H1 (cell line): ENCODE results near the gene CEP290. TPM values are rescaled to one million over a fixed set of nuclear protein-coding genes. Genes with fewer than 3 reads are reported as not detected.

Experiments
- CTCF ChIA-PET: fragments of 300-600 bp; sonication (Branson Sonifier 250); formaldehyde crosslinking; loops from one replicate; lab custom pipeline; 2021; ENCODE audit not compliant: partially characterized antibody; lab: Charles Lee
- POLR2A ChIA-PET: fragments of 300-600 bp; sonication (Branson Sonifier 250); formaldehyde crosslinking; loops from one replicate; lab custom pipeline; 2021; ENCODE audit warnings: inconsistent platforms; ENCODE audit not compliant: partially characterized antibody; lab: Charles Lee
- DNase-seq, 2 experiments: peaks; one replicate each; pipeline versions ENCODE4 v3.0.0 to v3.0.0-alpha.2; 2010 to 2022; ENCODE audit warnings: low spot score in 2 of 2, low read depth in 1 of 2, mixed read lengths in 1 of 2
- FAIRE-seq: peaks from 2 replicates; lab custom pipeline; 2011; peaks lifted over from hg19 to GRCh38; lab: Jason Lieb, UNC
- H2AFZ ChIP-seq: 2 replicates; pipeline ENCODE4 v1.8.1; 2012; ENCODE audit warnings: low read length, inconsistent platforms
- H2AK5ac ChIP-seq: 2 replicates; pipeline ENCODE4 v1.6.1; 2013; ENCODE audit warnings: low read depth, low read length
- H2BK120ac ChIP-seq: replicated peaks from 2 replicates; pipeline ENCODE3; 2013; ENCODE audit warnings: low read depth, low read length, inconsistent platforms
- H2BK12ac ChIP-seq: 2 replicates; pipeline ENCODE4 v1.6.1; 2013; ENCODE audit warnings: low read depth, low read length
- H2BK15ac ChIP-seq: 2 replicates; pipeline ENCODE4 v1.6.1; 2013; ENCODE audit warnings: low read length
- H2BK20ac ChIP-seq: 2 replicates; pipeline ENCODE4 v1.6.1; 2013; ENCODE audit warnings: low read length
- H2BK5ac ChIP-seq: 2 replicates; pipeline ENCODE4 v1.6.1; 2013; ENCODE audit warnings: low read depth, low read length
- H3K14ac ChIP-seq: 2 replicates; pipeline ENCODE4 v1.6.1; 2013; ENCODE audit warnings: inconsistent platforms; ENCODE audit not compliant: insufficient read length
- H3K18ac ChIP-seq: 2 replicates; pipeline ENCODE4 v1.6.1; 2013; ENCODE audit warnings: low read length; ENCODE audit errors: extremely low read depth
- H3K23ac ChIP-seq: 2 replicates; pipeline ENCODE4 v1.6.1; 2013; ENCODE audit warnings: inconsistent platforms; ENCODE audit not compliant: insufficient read length
- H3K23me2 ChIP-seq: 2 replicates; pipeline ENCODE4 v1.6.1; 2013; ENCODE audit warnings: low read depth, low read length
- H3K27ac ChIP-seq: 2 replicates; pipeline ENCODE4 v1.6.1; 2011; ENCODE audit warnings: low read depth, low read length, inconsistent platforms
- H3K27me3 ChIP-seq, 4 experiments: replicated peaks in 1 of 4; 1 replicate in 1 of 4; 2 replicates in 3 of 4; pipeline versions ENCODE4 v1.6.1 to v1.8.1; 2011 to 2013; ENCODE audit warnings: low read length in 3 of 4, mild to moderate bottlenecking in 3 of 4, inconsistent platforms in 2 of 4, mixed read lengths in 2 of 4, moderate library complexity in 1 of 4; ENCODE audit not compliant: control insufficient read depth in 3 of 4, insufficient read depth in 3 of 4; ENCODE audit errors: extremely low read depth in 1 of 4
- H3K36me3 ChIP-seq, 4 experiments: 2 replicates each; pipeline versions ENCODE4 v1.6.1 to v1.8.1; 2011 to 2013; ENCODE audit warnings: mild to moderate bottlenecking in 4 of 4, low read length in 3 of 4, moderate library complexity in 2 of 4, control low read depth in 1 of 4, inconsistent platforms in 1 of 4; ENCODE audit not compliant: insufficient read depth in 4 of 4, control insufficient read depth in 2 of 4
- H3K4ac ChIP-seq: replicated peaks from 2 replicates; pipeline ENCODE3; 2013; ENCODE audit warnings: low read length, low read depth, mixed read lengths, inconsistent platforms; ENCODE audit not compliant: insufficient read length
- H3K4me1 ChIP-seq, 4 experiments: replicated peaks in 1 of 4; 1 replicate in 1 of 4; 2 replicates in 3 of 4; pipeline versions ENCODE4 v1.6.1 to v1.8.1; 2011 to 2013; ENCODE audit warnings: low read length in 3 of 4, inconsistent platforms in 2 of 4, mixed read lengths in 1 of 4; ENCODE audit not compliant: insufficient read depth in 4 of 4, control insufficient read depth in 3 of 4
- H3K4me2 ChIP-seq, 2 experiments: 2 replicates each; pipeline versions ENCODE4 v1.6.1 to v1.8.1; 2011 to 2013; ENCODE audit warnings: low read depth in 2 of 2, low read length in 2 of 2, control low read depth in 1 of 2, inconsistent platforms in 1 of 2, mild to moderate bottlenecking in 1 of 2; ENCODE audit not compliant: insufficient read depth in 1 of 2
- H3K4me3 ChIP-seq, 4 experiments: fragments of 200-600, 300-600 bp in 1 of 4; sonication (generic), shearing (Covaris generic), sonication (Bioruptor Twin) in 1 of 4; 2 replicates each; pipeline versions ENCODE4 v1.5.1 to v1.8.1; 2011 to 2016; ENCODE audit warnings: low read length in 4 of 4, low read depth in 3 of 4, control low read depth in 2 of 4, inconsistent platforms in 2 of 4, mild to moderate bottlenecking in 2 of 4, mixed read lengths in 1 of 4, moderate library complexity in 1 of 4; ENCODE audit not compliant: insufficient read depth in 2 of 4; ENCODE audit errors: extremely low read depth in 1 of 4
- H3K56ac ChIP-seq: replicated peaks from 2 replicates; pipeline ENCODE3; 2013; ENCODE audit warnings: low read depth, mild to moderate bottlenecking, mixed read lengths, low read length, inconsistent platforms; ENCODE audit not compliant: insufficient read length
- H3K79me1 ChIP-seq: 2 replicates; pipeline ENCODE4 v1.6.1; 2013; ENCODE audit warnings: low read depth, low read length, control low read depth
- H3K79me2 ChIP-seq, 2 experiments: 2 replicates each; pipeline versions ENCODE4 v1.6.1 to v1.8.1; 2012 to 2013; ENCODE audit warnings: low read length in 2 of 2, mild to moderate bottlenecking in 2 of 2, inconsistent platforms in 1 of 2; ENCODE audit not compliant: insufficient read depth in 2 of 2, control insufficient read depth in 1 of 2
- H3K9ac ChIP-seq, 4 experiments: replicated peaks in 1 of 4; 1 replicate in 1 of 4; 2 replicates in 3 of 4; pipeline versions ENCODE4 v1.6.1 to v1.8.1; 2011 to 2013; ENCODE audit warnings: low read depth in 3 of 4, low read length in 3 of 4, control low read depth in 2 of 4, mild to moderate bottlenecking in 2 of 4, moderate library complexity in 2 of 4, inconsistent platforms in 1 of 4; ENCODE audit errors: extremely low read depth in 1 of 4
- H3K9me3 ChIP-seq, 2 experiments: 2 replicates each; pipeline versions ENCODE4 v1.6.1 to v1.8.1; 2012 to 2013; ENCODE audit warnings: mild to moderate bottlenecking in 2 of 2, moderate library complexity in 2 of 2, control low read depth in 1 of 2, inconsistent platforms in 1 of 2, low read depth in 1 of 2, low read length in 1 of 2, mixed read lengths in 1 of 2; ENCODE audit not compliant: insufficient read depth in 2 of 2
- H4K20me1 ChIP-seq, 2 experiments: replicated peaks in 1 of 2; 2 replicates each; pipeline versions ENCODE3 to v1.8.1; 2011 to 2013; ENCODE audit warnings: inconsistent platforms in 2 of 2, low read length in 2 of 2, mild to moderate bottlenecking in 1 of 2; ENCODE audit not compliant: insufficient read depth in 2 of 2, control insufficient read depth in 1 of 2
- H4K5ac ChIP-seq: 2 replicates; pipeline ENCODE4 v1.6.1; 2013; ENCODE audit warnings: low read length, low read depth, mixed read lengths, inconsistent platforms; ENCODE audit not compliant: insufficient read length
- H4K8ac ChIP-seq: 2 replicates; pipeline ENCODE4 v1.8.0; 2013; ENCODE audit warnings: mild to moderate bottlenecking, moderate library complexity, low read length, inconsistent platforms; ENCODE audit not compliant: insufficient read depth; ENCODE audit errors: extremely low read depth
- H4K91ac ChIP-seq: replicated peaks from 2 replicates; pipeline ENCODE3; 2013; ENCODE audit warnings: low read length, mixed read lengths, inconsistent platforms; ENCODE audit not compliant: insufficient read length
- CBX5 ChIP-seq: fragments of 300-800, 300-1000 bp; sonication (generic); IDR thresholded peaks from 2 replicates; pipeline ENCODE4 v1.7.1; 2016; ENCODE audit warnings: antibody characterized with exemption, low read length, low read depth
- CTBP2 ChIP-seq: IDR thresholded peaks from 2 replicates; pipeline ENCODE4 v1.7.0; 2011; ENCODE audit warnings: borderline replicate concordance, mild to moderate bottlenecking, moderate library complexity, mixed read lengths, low read length; ENCODE audit not compliant: insufficient read depth, insufficient read length
- KDM5A ChIP-seq: fragments of 200-600 bp; IDR thresholded peaks from 2 replicates; pipeline ENCODE4 v1.7.1; 2012; ENCODE audit warnings: mild to moderate bottlenecking, low read length, inconsistent platforms, mixed read lengths
- RAD21 ChIP-seq, 2 experiments: IDR thresholded peaks in 1 of 2; conservative IDR thresholded peaks in 1 of 2; 2 replicates each; pipeline ENCODE4 v1.6.1; 2011; ENCODE audit warnings: low read depth in 2 of 2, low read length in 2 of 2, improper control_type of control experiment in 1 of 2, inconsistent platforms in 1 of 2, mild to moderate bottlenecking in 1 of 2, moderate library complexity in 1 of 2
- SP1 ChIP-seq: IDR thresholded peaks from 2 replicates; pipeline ENCODE4 v1.6.1; 2011; ENCODE audit warnings: low read depth, low read length
- TEAD4 ChIP-seq: IDR thresholded peaks from 2 replicates; pipeline ENCODE4 v1.6.1; 2012; ENCODE audit warnings: low read depth, low read length, inconsistent platforms, mixed read lengths
- WGBS, 2 experiments: shearing (Covaris generic) in 1 of 2; methylation state at CpG; one replicate each; pipeline versions ENCODE4 v1.1.6 to v1.1.7; 2013 to 2015; ENCODE audit warnings: low lambda C conversion rate in 2 of 2, mixed read lengths in 2 of 2, inconsistent platforms in 1 of 2, low coverage in 1 of 2, missing lambda C conversion rate in 1 of 2; ENCODE audit not compliant: insufficient replicate concordance in 2 of 2, insufficient coverage in 1 of 2, insufficient read length in 1 of 2; ENCODE audit errors: extremely low coverage in 1 of 2, missing lambda C conversion rate in 1 of 2; 5-methylcytosine and 5-hydroxymethylcytosine counted together
- polyA plus RNA-seq, 7 experiments: library from polyadenylated mRNA; depleted of rRNA in 3 of 7; stranded (reverse) in 5 of 7; unstranded in 2 of 7; fragments of >200 nt in 5 of 7; fragments of 200-250 nt in 2 of 7; gene quantifications; 1 replicate in 5 of 7; 2 replicates in 1 of 7; 4 replicates in 1 of 7; pipeline versions ENCODE4 v1.2.1 to v1.2.3, GENCODE V29; 2011 to 2013; ENCODE audit warnings: missing spikeins in 2 of 7, mixed read lengths in 2 of 7
- total RNA-seq: library from RNA; stranded (reverse); fragmentation: NEBNext Ultra II Directional; extraction: Animal tissue kit (Norgen Biotek cat#: 25700); gene quantifications from 2 replicates; pipeline ENCODE4 v1.2.1, GENCODE V29; 2021

CEP290 gene
- total and polyA plus RNA-seq, 2 of the 8 experiments (the other 6 are each of a cell fraction or from before 2014, with no cell fraction given): 2.1 to 5.9 TPM

DNA sequence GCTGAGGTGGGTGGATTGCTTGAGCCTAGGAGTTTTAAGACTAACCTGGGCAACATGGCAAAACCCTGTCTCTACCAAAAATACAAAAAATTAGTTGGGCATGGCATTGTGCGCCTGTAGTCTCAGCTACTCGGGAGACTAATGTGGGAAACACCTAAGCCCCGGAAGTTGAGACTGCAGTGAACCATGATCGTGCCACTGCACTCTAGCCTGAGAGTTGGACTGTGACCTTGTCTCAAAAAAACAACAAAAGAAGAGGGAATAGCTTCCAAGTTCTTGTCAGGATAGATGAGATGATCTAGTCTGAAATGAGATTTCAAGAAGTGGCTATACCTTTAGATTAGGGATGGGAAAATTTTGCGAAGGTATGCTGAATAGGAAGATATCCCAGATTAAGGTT lies 97.9 kb downstream of the CEP290 start:
- H3K79me1 ChIP-seq: no peaks in the 10 kb centered on the region
- no peak overlapping the region for H3K14ac ChIP-seq
- H3K4me2 ChIP-seq: no peak overlapping the region
- H2BK5ac ChIP-seq: no peak overlapping the region
- ChIA-PET POLR2A (interaction anchor here (1.0 kb wide), 1 partner anchor 9 kb away, joined by 3 read pairs; no protein-coding TSS in a partner anchor), CTCF (interaction anchor here (1.2 kb wide), 1 partner anchor 10 kb away, joined by 4 read pairs; no protein-coding TSS in a partner anchor)
- DNase-seq (no peak), FAIRE-seq (no peak)
- H2BK12ac ChIP-seq: no peak overlapping the region
- H3K4me1 ChIP-seq: peaks cover 0 to 3% (median 0%) of the 10 kb centered on the region in 4 experiments; a peak in 2 of 7 replicates
- H3K56ac ChIP-seq: no peak overlapping the region
- H2BK120ac ChIP-seq: no peak overlapping the region
- no peak overlapping the region for H2AFZ ChIP-seq
- 92% methylated on average over 5 of the region's 5 CpGs; no CpG with 5 or more reads in 1 of the 2 experiments for WGBS, 2 experiments
- H4K91ac ChIP-seq: no peak overlapping the region
- no peak overlapping the region for H4K5ac ChIP-seq
- no peak overlapping the region for H2BK20ac ChIP-seq
- H4K20me1 ChIP-seq: no peaks in the 10 kb centered on the region
- no peaks in the 10 kb centered on the region for H3K23me2 ChIP-seq
- H2AK5ac ChIP-seq: no peak overlapping the region
- no peaks in the 10 kb centered on the region for H3K9me3 ChIP-seq
- peaks cover 0 to 31% of the 10 kb centered on the region in 2 experiments; a peak in 2 of 4 replicates for H3K79me2 ChIP-seq
- no peak overlapping the region for H3K9ac ChIP-seq
- H2BK15ac ChIP-seq: no peak overlapping the region
- no peak for TF ChIP-seq KDM5A
- no peak for TF ChIP-seq CBX5
- no peak for TF ChIP-seq CTBP2
- TF ChIP-seq RAD21 (IDR thresholded peaks at IDR 0.05 in 1 of 2, conservative IDR thresholded peaks at IDR 0.05 in 1 of 2; ENCODE audit: low read depth in 2 of 2, low read length in 2 of 2): no peak
- TF ChIP-seq SP1: no peak
- TF ChIP-seq TEAD4: no peak
- no peaks in the 10 kb centered on the region for H3K27me3 ChIP-seq
- H3K23ac ChIP-seq: no peak overlapping the region
- no peak overlapping the region for H4K8ac ChIP-seq
- H3K4ac ChIP-seq: no peak overlapping the region
- H3K27ac ChIP-seq: no peak overlapping the region
- no peak overlapping the region for H3K18ac ChIP-seq
- peaks cover 5 to 61% (median 25%) of the 10 kb centered on the region in 4 experiments; a peak in 7 of 8 replicates for H3K36me3 ChIP-seq
- no peak overlapping the region for H3K4me3 ChIP-seq
